AG09319 (cell line): Measurements from ENCODE around the gene IRF2BPL.

Experiments
- DNase-seq: peaks from one replicate; pipeline ENCODE4 v3.0.0-alpha.2; 2010; ENCODE audit warnings: low read depth; ENCODE audit errors: extremely low read depth
- CTCF ChIP-seq: IDR thresholded peaks from 2 replicates; pipeline ENCODE4 v1.5.1; 2011; ENCODE audit warnings: low read depth, mild to moderate bottlenecking, inconsistent platforms, low read length, moderate library complexity

IRF2BPL gene

GRCh38 chr14:77028384-77029231, at the start of gene IRF2BPL:
TSS of gene IRF2BPL (minus strand) at chr14:77028708. CDS start at chr14:77027792, 916 bp downstream.
- TF ChIP-seq CTCF, result no peak

GRCh38 chr14:77077040-77077439, 48.5 kb upstream of the IRF2BPL start:
- no peak for TF ChIP-seq CTCF
- DNase-seq, result no peak

More at GRCh38 chr14:77028384-77029231, at the start of gene IRF2BPL:
- DNase-seq, result peak; percentile 99

- no peak for TF ChIP-seq CTCF
- DNase-seq, result no peak
Measured at GRCh38 chr14:77076113-77076631, 47.7 kb upstream of the IRF2BPL start.

- TF ChIP-seq CTCF, result no peak
- no peak for DNase-seq
Measured at GRCh38 chr14:77074969-77075368, 46.5 kb upstream of the IRF2BPL start.

- TF ChIP-seq CTCF, result no peak
Measured at GRCh38 chr14:77071938-77072388, 43.5 kb upstream of the IRF2BPL start.

GRCh38 chr14:77069551-77069950, 41.0 kb upstream of the IRF2BPL start:
- no peak for TF ChIP-seq CTCF
- DNase-seq, result no peak

More at GRCh38 chr14:77071938-77072388, 43.5 kb upstream of the IRF2BPL start:
- DNase-seq, result no peak

- no peak for TF ChIP-seq CTCF
- no peak for DNase-seq
Measured at GRCh38 chr14:77068517-77069200, 40.2 kb upstream of the IRF2BPL start.
